GM12878 (cell line): ENCODE data around the gene RAB31. TPM values are rescaled to one million over a fixed set of nuclear protein-coding genes. Genes with fewer than 3 reads are reported as not detected.

Experiments used
- ATAC-seq: fragments of 200-7000 bp; cut with Tn5 transposase; 3 replicates; pipeline ENCODE4 v1.9.1; 2020; ENCODE audit warnings: mild to moderate bottlenecking, moderate library complexity
- BruUV-seq: library from RNA; stranded (reverse); fragments of 400-500 nt; replicated peaks from 2 replicates; lab custom pipeline; 2021; lab: Mats Ljungman, UMichigan
- CTCF ChIA-PET: fragments of 300-600 bp; sonication (Branson Sonifier 250); formaldehyde crosslinking; extraction: SDS; loops from one replicate; lab custom pipeline; 2021; ENCODE audit warnings: inconsistent platforms; lab: Yijun Ruan, JAX
- POLR2A ChIA-PET: fragments of 350-600 bp; formaldehyde crosslinking; extraction: SDS; loops from one replicate; lab custom pipeline; 2021; ENCODE audit warnings: inconsistent platforms; lab: Charles Lee
- RAD21 ChIA-PET: fragments of 300-600 bp; sonication (Branson Sonifier 250); formaldehyde crosslinking; loops from one replicate; lab custom pipeline; 2023; ENCODE audit warnings: antibody characterized with exemption; ENCODE audit not compliant: unreplicated experiment; lab: Charles Lee
- SMC1A ChIA-PET: fragments of 300-600 bp; sonication (Branson Sonifier 250); formaldehyde crosslinking; loops from one replicate; lab custom pipeline; 2023; ENCODE audit not compliant: unreplicated experiment, uncharacterized antibody; lab: Charles Lee
- DNase-seq: peaks from one replicate; pipeline ENCODE4 v3.0.0-alpha.2; 2011; ENCODE audit warnings: low read depth, low spot score
- FAIRE-seq: peaks from 3 replicates; lab custom pipeline; 2011; peaks lifted over from hg19 to GRCh38; lab: Jason Lieb, UNC
- H2AFZ ChIP-seq: 2 replicates; pipeline ENCODE4 v1.6.0; 2011; ENCODE audit warnings: low read depth, low read length, control low read depth; ENCODE audit not compliant: control insufficient read depth
- H3K27ac ChIP-seq: 2 replicates; pipeline ENCODE4 v1.5.1; 2011; ENCODE audit warnings: control low read depth; ENCODE audit not compliant: control insufficient read depth, insufficient read depth
- H3K27me3 ChIP-seq, 2 experiments: replicated peaks in 1 of 2; 2 replicates each; pipeline versions ENCODE4 v1.6.0 to v1.6.1; 2011; ENCODE audit warnings: low read length in 1 of 2; ENCODE audit not compliant: control insufficient read depth in 2 of 2, insufficient read depth in 2 of 2
- H3K36me3 ChIP-seq, 2 experiments: 2 replicates each; pipeline ENCODE4 v1.5.1; 2011; ENCODE audit warnings: low read length in 1 of 2; ENCODE audit not compliant: control insufficient read depth in 2 of 2, insufficient read depth in 2 of 2
- H3K4me1 ChIP-seq: 2 replicates; pipeline ENCODE4 v1.6.1; 2011; ENCODE audit warnings: mild to moderate bottlenecking, low read length, moderate library complexity, mixed read lengths; ENCODE audit not compliant: control insufficient read depth, insufficient read depth
- H3K4me2 ChIP-seq: 2 replicates; pipeline ENCODE4 v1.6.0; 2011; ENCODE audit warnings: control low read depth; ENCODE audit not compliant: control insufficient read depth, insufficient read depth
- H3K4me3 ChIP-seq: fragments of 200-600 bp; sonication (generic); 2 replicates; pipeline ENCODE4 v1.5.1; 2016
- H3K79me2 ChIP-seq: 2 replicates; pipeline ENCODE4 v1.6.0; 2011; ENCODE audit warnings: low read length; ENCODE audit not compliant: control insufficient read depth, insufficient read depth
- H3K9ac ChIP-seq: 2 replicates; pipeline ENCODE4 v1.8.0; 2011; ENCODE audit warnings: low read length, control low read depth, mixed read lengths; ENCODE audit not compliant: control insufficient read depth, insufficient read depth
- H3K9me3 ChIP-seq: replicated peaks from 3 replicates; pipeline ENCODE4 v1.5.1; 2011; ENCODE audit warnings: mild to moderate bottlenecking, low read length; ENCODE audit not compliant: control insufficient read depth, insufficient read depth
- H4K20me1 ChIP-seq: 2 replicates; pipeline ENCODE4 v1.6.0; 2011; ENCODE audit not compliant: control insufficient read depth, insufficient read depth
- ASH2L ChIP-seq: fragments of 300-600, 200-600 bp; sonication (generic); IDR thresholded peaks from 2 replicates; pipeline ENCODE4 v1.6.1; 2017; ENCODE audit warnings: low read depth, mild to moderate bottlenecking, borderline replicate concordance
- BHLHE40 ChIP-seq, 2 experiments: fragments of 450-650 bp in 1 of 2; IDR thresholded peaks; 2 replicates each; pipeline ENCODE4 v1.6.1; 2011 to 2017; ENCODE audit warnings: low read depth in 2 of 2, borderline replicate concordance in 1 of 2, improper control_type of control experiment in 1 of 2, low read length in 1 of 2, mild to moderate bottlenecking in 1 of 2
- BRCA1 ChIP-seq: IDR thresholded peaks from 2 replicates; pipeline ENCODE4 v1.6.1; 2011; ENCODE audit warnings: low read depth, low read length, improper control_type of control experiment
- CBX5 ChIP-seq: sonication (generic); IDR thresholded peaks from 2 replicates; pipeline ENCODE4 v1.6.1; 2016; ENCODE audit warnings: low read depth, moderate library complexity, mild to moderate bottlenecking, inconsistent platforms
- FOXK2 ChIP-seq: fragments of 450-650 bp; IDR thresholded peaks from 2 replicates; pipeline ENCODE4 v1.6.1; 2017; ENCODE audit warnings: mild to moderate bottlenecking, moderate library complexity
- HDGF ChIP-seq: fragments of 450-650 bp; IDR thresholded peaks from 2 replicates; pipeline ENCODE4 v1.6.1; 2016; ENCODE audit warnings: antibody characterized with exemption
- JUNB ChIP-seq: IDR thresholded peaks from 2 replicates; pipeline ENCODE4 v1.6.1; 2016; ENCODE audit warnings: antibody characterized with exemption, mild to moderate bottlenecking
- NR2C1 ChIP-seq: fragments of 450-650 bp; IDR thresholded peaks from 2 replicates; pipeline ENCODE4 v1.6.1; 2017; ENCODE audit warnings: antibody characterized with exemption, mild to moderate bottlenecking, moderate library complexity
- NRF1 ChIP-seq: conservative IDR thresholded peaks from 2 replicates; pipeline ENCODE4 v1.6.1; 2011; ENCODE audit warnings: mild to moderate bottlenecking, low read depth, low read length, improper control_type of control experiment
- POLR2AphosphoS5 ChIP-seq: IDR thresholded peaks from 2 replicates; pipeline ENCODE4 v1.6.1; 2011; ENCODE audit warnings: mild to moderate bottlenecking, low read length, inconsistent platforms
- RFX5 ChIP-seq: IDR thresholded peaks from 2 replicates; pipeline ENCODE4 v1.6.1; 2011; ENCODE audit warnings: low read depth, low read length, improper control_type of control experiment
- SIN3A ChIP-seq: IDR thresholded peaks from 2 replicates; pipeline ENCODE4 v1.6.1; 2012; ENCODE audit warnings: low read depth, low read length, improper control_type of control experiment
- SP1 ChIP-seq: IDR thresholded peaks from one replicate; pipeline ENCODE4 v1.6.1; 2011; ENCODE audit warnings: low read depth, low read length
- SPI1 ChIP-seq: IDR thresholded peaks from 2 replicates; pipeline ENCODE4 v1.6.1; 2011; ENCODE audit warnings: low read depth, mild to moderate bottlenecking, low read length, moderate library complexity, borderline replicate concordance; ENCODE audit not compliant: insufficient read depth
- TCF7 ChIP-seq: IDR thresholded peaks from 2 replicates; pipeline ENCODE4 v1.6.1; 2014; ENCODE audit warnings: antibody characterized with exemption, borderline replicate concordance
- ZBTB11 ChIP-seq: fragments of 450-650 bp; formaldehyde crosslinking; IDR thresholded peaks from 2 replicates; pipeline ENCODE4 v1.5.0; 2022; ENCODE audit warnings: mild to moderate bottlenecking, missing genetic modification characterization
- ZNF24 ChIP-seq: fragments of 450-650 bp; IDR thresholded peaks from 2 replicates; pipeline ENCODE4 v1.6.1; 2017; ENCODE audit warnings: antibody characterized with exemption, mild to moderate bottlenecking
- ZNF622 ChIP-seq: fragments of 450-650 bp; IDR thresholded peaks from 2 replicates; pipeline ENCODE4 v1.6.1; 2017; ENCODE audit warnings: mild to moderate bottlenecking, inconsistent platforms
- WGBS: methylation state at CpG from one replicate; pipeline ENCODE4 v1.1.6; 2016; ENCODE audit warnings: low lambda C conversion rate; ENCODE audit not compliant: insufficient replicate concordance, insufficient coverage; ENCODE audit errors: missing lambda C conversion rate; 5-methylcytosine and 5-hydroxymethylcytosine counted together
- in situ Hi-C: fragments of 300-500 bp; cut with MboI; formaldehyde crosslinking; loops from 9 replicates; pipeline ENCODE4 v1.14.3; 2018; ENCODE audit warnings: mixed read lengths
- intact Hi-C: fragments of 100-400 bp; cut with micrococcal nuclease; formaldehyde crosslinking; loops from one replicate; pipeline ENCODE4 v1.14.2; 2022; ENCODE audit not compliant: unreplicated experiment
- polyA plus RNA-seq, 11 experiments: library from polyadenylated mRNA; depleted of rRNA in 4 of 11; unstranded in 6 of 11; stranded (reverse) in 5 of 11; fragments of >200 nt; fragmentation: Nextera tagmentation in 4 of 11; fragmentation: Illumina TruSeq in 1 of 11; extraction: Ambion mirVana in 4 of 11; extraction: Trizol in 1 of 11; gene quantifications; 1 replicate in 1 of 11; 2 replicates in 10 of 11; pipeline versions ENCODE4 v1.2.1 to v1.2.3, GENCODE V29; 2011 to 2016; ENCODE audit warnings: inconsistent platforms in 2 of 11, missing spikeins in 2 of 11, low read depth in 1 of 11
- total RNA-seq, 4 experiments: library from RNA; depleted of rRNA in 3 of 4; stranded (reverse); fragments of >200 nt in 3 of 4; fragmentation: Illumina TruSeq in 1 of 4; extraction: Trizol in 1 of 4; gene quantifications; 2 replicates each; pipeline versions ENCODE4 v1.2.1 to v1.2.3, GENCODE V29; 2013 to 2021

RAB31 gene
- total and polyA plus RNA-seq, 10 of the 15 experiments (the other 5 are each of a cell fraction or from before 2014, with no cell fraction given): 0.80 to 23.3 (median 12.2) TPM

GRCh38 chr18:9753846-9754245 is 45.7 kb downstream of the RAB31 start:
- WGBS: 93% methylated on average over 7 of the region's 7 CpGs
- ATAC-seq (no peak), DNase-seq (no peak), FAIRE-seq (no peak)
- H3K4me1 ChIP-seq: no peaks in the 10 kb centered on the region; the same call in 1 of the 2 replicates
- no peak overlapping the region for H3K27ac ChIP-seq
- no peaks in the 10 kb centered on the region for H3K79me2 ChIP-seq
- BruUV-seq: no TSS peak
- intact Hi-C loops: no loop called here
- no peak overlapping the region for H3K9ac ChIP-seq
- SMC1A ChIA-PET: interaction anchor here (0.7 kb wide), 1 partner anchor 501 kb away, joined by 3 read pairs; no protein-coding TSS in a partner anchor
- H3K27me3 ChIP-seq: no peaks in the 10 kb centered on the region
- TF ChIP-seq HDGF: no peak
- TF ChIP-seq ZNF622: no peak
- TF ChIP-seq SPI1: peak; percentile 42; the same call in 1 of the 2 replicates
- TF ChIP-seq, all 136 proteins: peak for 1
- no peaks in the 10 kb centered on the region for H3K36me3 ChIP-seq
- ChIA-PET POLR2A (no interaction called here), CTCF (no interaction called here), RAD21 (no interaction called here)
- no peak overlapping the region for H2AFZ ChIP-seq
- in situ Hi-C loops: no loop called here
- H3K9me3 ChIP-seq: no peaks in the 10 kb centered on the region
- H4K20me1 ChIP-seq: no peaks in the 10 kb centered on the region
- no peak overlapping the region for H3K4me3 ChIP-seq
- no peak overlapping the region for H3K4me2 ChIP-seq

- DNase-seq: no peak
- no peaks in the 10 kb centered on the region for H3K79me2 ChIP-seq
- H3K4me3 ChIP-seq: no peak overlapping the region
- no peak overlapping the region for H3K27ac ChIP-seq
- H3K4me1 ChIP-seq: no peaks in the 10 kb centered on the region; the same call in 1 of the 2 replicates
- no peak overlapping the region for H2AFZ ChIP-seq
- ChIA-PET CTCF (interaction anchor here (1.5 kb wide), 1 partner anchor 1100 kb away, joined by 4 read pairs; no protein-coding TSS in a partner anchor), POLR2A (no interaction called here), RAD21 (no interaction called here), SMC1A (no interaction called here)
- in situ Hi-C loops (no loop called here), intact Hi-C loops (no loop called here)
- no TSS peak for BruUV-seq
- FAIRE-seq: no peak
- no peak for ATAC-seq
- no peaks in the 10 kb centered on the region for H3K27me3 ChIP-seq
- H3K9ac ChIP-seq: no peak overlapping the region
- H3K36me3 ChIP-seq: no peaks in the 10 kb centered on the region
- 32% methylated on average over 3 of the region's 3 CpGs for WGBS
- H3K9me3 ChIP-seq: no peaks in the 10 kb centered on the region
- H3K4me2 ChIP-seq: no peak overlapping the region
- H4K20me1 ChIP-seq: no peaks in the 10 kb centered on the region
- TF ChIP-seq TCF7 (no peak), JUNB (no peak), POLR2AphosphoS5 (no peak), ZBTB11 (CRISPR knock-in tag) (no peak), ASH2L (no peak), NRF1 (no peak), BRCA1 (no peak), SIN3A (no peak), NR2C1 (no peak), BHLHE40 (IDR thresholded peaks at IDR 0.05; ENCODE audit: borderline replicate concordance in 1 of 2, low read depth in 2 of 2, low read length in 1 of 2) (no peak), SP1 (no peak), FOXK2 (no peak), CBX5 (no peak), ZNF24 (no peak), RFX5 (no peak)
These were observed 47.0 kb downstream of the RAB31 start for GRCh38 chr18:9755110-9755509.
